Measurements from ENCODE around the gene ABCC6.

ABCC6 gene

GRCh38 chr16:16197966-16198365, 25.3 kb downstream of the ABCC6 start (continued):
- TF ChIP-seq, protein P1, sequence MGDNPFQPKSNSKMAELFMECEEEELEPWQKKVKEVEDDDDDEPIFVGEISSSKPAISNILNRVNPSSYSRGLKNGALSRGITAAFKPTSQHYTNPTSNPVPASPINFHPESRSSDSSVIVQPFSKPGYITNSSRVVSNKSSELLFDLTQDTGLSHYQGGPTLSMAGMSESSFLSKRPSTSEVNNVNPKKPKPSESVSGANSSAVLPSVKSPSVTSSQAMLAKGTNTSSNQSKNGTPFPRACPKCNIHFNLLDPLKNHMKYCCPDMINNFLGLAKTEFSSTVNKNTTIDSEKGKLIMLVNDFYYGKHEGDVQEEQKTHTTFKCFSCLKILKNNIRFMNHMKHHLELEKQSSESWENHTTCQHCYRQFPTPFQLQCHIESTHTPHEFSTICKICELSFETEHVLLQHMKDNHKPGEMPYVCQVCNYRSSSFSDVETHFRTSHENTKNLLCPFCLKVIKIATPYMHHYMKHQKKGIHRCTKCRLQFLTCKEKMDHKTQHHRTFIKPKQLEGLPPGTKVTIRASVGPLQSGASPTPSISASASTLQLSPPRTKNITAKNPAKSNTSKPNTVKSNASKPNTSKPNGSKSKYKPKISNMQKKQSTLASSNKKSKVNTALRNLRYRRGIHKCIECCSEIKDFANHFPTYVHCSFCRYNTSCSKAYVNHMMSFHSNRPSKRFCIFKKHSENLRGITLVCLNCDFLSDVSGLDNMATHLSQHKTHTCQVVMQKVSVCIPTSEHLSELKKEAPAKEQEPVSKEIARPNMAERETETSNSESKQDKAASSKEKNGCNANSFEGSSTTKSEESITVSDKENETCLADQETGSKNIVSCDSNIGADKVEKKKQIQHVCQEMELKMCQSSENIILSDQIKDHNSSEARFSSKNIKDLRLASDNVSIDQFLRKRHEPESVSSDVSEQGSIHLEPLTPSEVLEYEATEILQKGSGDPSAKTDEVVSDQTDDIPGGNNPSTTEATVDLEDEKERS (tag by site-specific recombination; IDR thresholded peaks at IDR 0.05), result no peak
- TF ChIP-seq, protein P2, sequence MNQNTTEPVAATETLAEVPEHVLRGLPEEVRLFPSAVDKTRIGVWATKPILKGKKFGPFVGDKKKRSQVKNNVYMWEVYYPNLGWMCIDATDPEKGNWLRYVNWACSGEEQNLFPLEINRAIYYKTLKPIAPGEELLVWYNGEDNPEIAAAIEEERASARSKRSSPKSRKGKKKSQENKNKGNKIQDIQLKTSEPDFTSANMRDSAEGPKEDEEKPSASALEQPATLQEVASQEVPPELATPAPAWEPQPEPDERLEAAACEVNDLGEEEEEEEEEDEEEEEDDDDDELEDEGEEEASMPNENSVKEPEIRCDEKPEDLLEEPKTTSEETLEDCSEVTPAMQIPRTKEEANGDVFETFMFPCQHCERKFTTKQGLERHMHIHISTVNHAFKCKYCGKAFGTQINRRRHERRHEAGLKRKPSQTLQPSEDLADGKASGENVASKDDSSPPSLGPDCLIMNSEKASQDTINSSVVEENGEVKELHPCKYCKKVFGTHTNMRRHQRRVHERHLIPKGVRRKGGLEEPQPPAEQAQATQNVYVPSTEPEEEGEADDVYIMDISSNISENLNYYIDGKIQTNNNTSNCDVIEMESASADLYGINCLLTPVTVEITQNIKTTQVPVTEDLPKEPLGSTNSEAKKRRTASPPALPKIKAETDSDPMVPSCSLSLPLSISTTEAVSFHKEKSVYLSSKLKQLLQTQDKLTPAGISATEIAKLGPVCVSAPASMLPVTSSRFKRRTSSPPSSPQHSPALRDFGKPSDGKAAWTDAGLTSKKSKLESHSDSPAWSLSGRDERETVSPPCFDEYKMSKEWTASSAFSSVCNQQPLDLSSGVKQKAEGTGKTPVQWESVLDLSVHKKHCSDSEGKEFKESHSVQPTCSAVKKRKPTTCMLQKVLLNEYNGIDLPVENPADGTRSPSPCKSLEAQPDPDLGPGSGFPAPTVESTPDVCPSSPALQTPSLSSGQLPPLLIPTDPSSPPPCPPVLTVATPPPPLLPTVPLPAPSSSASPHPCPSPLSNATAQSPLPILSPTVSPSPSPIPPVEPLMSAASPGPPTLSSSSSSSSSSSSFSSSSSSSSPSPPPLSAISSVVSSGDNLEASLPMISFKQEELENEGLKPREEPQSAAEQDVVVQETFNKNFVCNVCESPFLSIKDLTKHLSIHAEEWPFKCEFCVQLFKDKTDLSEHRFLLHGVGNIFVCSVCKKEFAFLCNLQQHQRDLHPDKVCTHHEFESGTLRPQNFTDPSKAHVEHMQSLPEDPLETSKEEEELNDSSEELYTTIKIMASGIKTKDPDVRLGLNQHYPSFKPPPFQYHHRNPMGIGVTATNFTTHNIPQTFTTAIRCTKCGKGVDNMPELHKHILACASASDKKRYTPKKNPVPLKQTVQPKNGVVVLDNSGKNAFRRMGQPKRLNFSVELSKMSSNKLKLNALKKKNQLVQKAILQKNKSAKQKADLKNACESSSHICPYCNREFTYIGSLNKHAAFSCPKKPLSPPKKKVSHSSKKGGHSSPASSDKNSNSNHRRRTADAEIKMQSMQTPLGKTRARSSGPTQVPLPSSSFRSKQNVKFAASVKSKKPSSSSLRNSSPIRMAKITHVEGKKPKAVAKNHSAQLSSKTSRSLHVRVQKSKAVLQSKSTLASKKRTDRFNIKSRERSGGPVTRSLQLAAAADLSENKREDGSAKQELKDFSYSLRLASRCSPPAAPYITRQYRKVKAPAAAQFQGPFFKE (tag by site-specific recombination; IDR thresholded peaks at IDR 0.05; ENCODE audit: borderline replicate concordance), result no peak
- no peak for TF ChIP-seq ZNF140 (tag by site-specific recombination; IDR thresholded peaks at IDR 0.05)

DNA sequence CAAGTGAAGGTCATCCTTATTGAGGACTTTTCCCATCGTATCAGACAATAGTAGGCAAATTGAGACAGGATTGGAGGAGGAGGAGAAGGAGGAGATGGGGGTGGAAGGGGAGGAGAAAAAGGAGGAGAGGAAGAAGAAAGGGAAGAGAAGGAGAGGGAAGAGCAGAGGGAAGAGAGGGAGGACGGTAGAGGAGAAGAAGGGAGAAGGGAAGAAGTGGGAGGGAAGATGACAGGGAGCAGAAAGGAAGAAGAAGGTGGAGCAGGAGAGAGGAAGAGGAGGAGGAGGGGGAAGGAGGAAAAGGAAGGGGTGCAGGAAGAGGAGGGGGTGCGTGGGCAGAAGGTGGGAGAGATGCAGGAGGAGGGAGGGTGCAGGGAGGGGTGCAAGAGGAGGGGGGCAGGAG, 26.0 kb downstream of the ABCC6 start:
- ChIA-PET CTCF (no interaction called here), POLR2A (no interaction called here)
- no peak overlapping the region for H3K27ac ChIP-seq (ENCODE audit: extremely low read depth, low read depth, low read length)

DNA sequence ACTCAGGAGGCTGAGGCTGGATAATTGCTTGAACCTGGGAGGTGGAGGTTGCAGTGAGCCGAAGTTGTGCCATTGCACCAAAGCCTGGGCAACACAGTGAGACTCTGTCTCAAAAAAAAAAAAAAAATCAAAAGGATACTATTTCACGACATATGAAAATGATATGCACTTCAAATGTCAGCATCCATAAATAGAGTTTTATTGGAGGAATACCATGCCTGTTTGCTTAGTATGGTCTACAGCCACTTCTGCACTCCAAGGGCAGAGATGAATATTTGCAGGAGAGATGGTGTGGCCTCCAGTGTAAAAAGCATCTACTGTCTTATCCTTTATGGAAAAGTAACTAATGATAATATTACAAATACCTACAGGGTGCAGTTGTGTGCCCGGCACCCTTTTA, 27.2 kb downstream of the ABCC6 start:
- POLR2A ChIA-PET, result no interaction called here
- TF ChIP-seq EGR2 (tag by site-specific recombination; IDR thresholded peaks at IDR 0.05; ENCODE audit: low read depth) (no peak), ZNF629 (tag by site-specific recombination; IDR thresholded peaks at IDR 0.05) (no peak), GFI1B (tag by site-specific recombination; IDR thresholded peaks at IDR 0.05) (no peak), SALL2 (tag by site-specific recombination; IDR thresholded peaks at IDR 0.05; ENCODE audit: borderline replicate concordance) (no peak), ZNF626 (tag by site-specific recombination; IDR thresholded peaks at IDR 0.05) (no peak), ZNF37A (tag by site-specific recombination; IDR thresholded peaks at IDR 0.05) (no peak), ZNF140 (tag by site-specific recombination; IDR thresholded peaks at IDR 0.05) (no peak), ZNF133 (tag by site-specific recombination; IDR thresholded peaks at IDR 0.05) (no peak), ZNF335 (tag by site-specific recombination; conservative IDR thresholded peaks at IDR 0.05) (no peak)
- TF ChIP-seq, protein P3, sequence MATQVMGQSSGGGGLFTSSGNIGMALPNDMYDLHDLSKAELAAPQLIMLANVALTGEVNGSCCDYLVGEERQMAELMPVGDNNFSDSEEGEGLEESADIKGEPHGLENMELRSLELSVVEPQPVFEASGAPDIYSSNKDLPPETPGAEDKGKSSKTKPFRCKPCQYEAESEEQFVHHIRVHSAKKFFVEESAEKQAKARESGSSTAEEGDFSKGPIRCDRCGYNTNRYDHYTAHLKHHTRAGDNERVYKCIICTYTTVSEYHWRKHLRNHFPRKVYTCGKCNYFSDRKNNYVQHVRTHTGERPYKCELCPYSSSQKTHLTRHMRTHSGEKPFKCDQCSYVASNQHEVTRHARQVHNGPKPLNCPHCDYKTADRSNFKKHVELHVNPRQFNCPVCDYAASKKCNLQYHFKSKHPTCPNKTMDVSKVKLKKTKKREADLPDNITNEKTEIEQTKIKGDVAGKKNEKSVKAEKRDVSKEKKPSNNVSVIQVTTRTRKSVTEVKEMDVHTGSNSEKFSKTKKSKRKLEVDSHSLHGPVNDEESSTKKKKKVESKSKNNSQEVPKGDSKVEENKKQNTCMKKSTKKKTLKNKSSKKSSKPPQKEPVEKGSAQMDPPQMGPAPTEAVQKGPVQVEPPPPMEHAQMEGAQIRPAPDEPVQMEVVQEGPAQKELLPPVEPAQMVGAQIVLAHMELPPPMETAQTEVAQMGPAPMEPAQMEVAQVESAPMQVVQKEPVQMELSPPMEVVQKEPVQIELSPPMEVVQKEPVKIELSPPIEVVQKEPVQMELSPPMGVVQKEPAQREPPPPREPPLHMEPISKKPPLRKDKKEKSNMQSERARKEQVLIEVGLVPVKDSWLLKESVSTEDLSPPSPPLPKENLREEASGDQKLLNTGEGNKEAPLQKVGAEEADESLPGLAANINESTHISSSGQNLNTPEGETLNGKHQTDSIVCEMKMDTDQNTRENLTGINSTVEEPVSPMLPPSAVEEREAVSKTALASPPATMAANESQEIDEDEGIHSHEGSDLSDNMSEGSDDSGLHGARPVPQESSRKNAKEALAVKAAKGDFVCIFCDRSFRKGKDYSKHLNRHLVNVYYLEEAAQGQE (tag by site-specific recombination; IDR thresholded peaks at IDR 0.05), result no peak
- TF ChIP-seq, protein P4, sequence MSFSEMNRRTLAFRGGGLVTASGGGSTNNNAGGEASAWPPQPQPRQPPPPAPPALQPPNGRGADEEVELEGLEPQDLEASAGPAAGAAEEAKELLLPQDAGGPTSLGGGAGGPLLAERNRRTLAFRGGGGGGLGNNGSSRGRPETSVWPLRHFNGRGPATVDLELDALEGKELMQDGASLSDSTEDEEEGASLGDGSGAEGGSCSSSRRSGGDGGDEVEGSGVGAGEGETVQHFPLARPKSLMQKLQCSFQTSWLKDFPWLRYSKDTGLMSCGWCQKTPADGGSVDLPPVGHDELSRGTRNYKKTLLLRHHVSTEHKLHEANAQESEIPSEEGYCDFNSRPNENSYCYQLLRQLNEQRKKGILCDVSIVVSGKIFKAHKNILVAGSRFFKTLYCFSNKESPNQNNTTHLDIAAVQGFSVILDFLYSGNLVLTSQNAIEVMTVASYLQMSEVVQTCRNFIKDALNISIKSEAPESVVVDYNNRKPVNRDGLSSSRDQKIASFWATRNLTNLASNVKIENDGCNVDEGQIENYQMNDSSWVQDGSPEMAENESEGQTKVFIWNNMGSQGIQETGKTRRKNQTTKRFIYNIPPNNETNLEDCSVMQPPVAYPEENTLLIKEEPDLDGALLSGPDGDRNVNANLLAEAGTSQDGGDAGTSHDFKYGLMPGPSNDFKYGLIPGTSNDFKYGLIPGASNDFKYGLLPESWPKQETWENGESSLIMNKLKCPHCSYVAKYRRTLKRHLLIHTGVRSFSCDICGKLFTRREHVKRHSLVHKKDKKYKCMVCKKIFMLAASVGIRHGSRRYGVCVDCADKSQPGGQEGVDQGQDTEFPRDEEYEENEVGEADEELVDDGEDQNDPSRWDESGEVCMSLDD (tag by site-specific recombination; IDR thresholded peaks at IDR 0.05), result no peak
- TF ChIP-seq, protein P5, sequence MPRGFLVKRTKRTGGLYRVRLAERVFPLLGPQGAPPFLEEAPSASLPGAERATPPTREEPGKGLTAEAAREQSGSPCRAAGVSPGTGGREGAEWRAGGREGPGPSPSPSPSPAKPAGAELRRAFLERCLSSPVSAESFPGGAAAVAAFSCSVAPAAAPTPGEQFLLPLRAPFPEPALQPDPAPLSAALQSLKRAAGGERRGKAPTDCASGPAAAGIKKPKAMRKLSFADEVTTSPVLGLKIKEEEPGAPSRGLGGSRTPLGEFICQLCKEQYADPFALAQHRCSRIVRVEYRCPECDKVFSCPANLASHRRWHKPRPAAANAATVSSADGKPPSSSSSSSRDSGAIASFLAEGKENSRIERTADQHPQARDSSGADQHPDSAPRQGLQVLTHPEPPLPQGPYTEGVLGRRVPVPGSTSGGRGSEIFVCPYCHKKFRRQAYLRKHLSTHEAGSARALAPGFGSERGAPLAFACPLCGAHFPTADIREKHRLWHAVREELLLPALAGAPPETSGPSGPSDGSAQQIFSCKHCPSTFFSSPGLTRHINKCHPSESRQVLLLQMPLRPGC (tag by site-specific recombination; IDR thresholded peaks at IDR 0.05), result no peak

More for the DNA sequence above, 26.0 kb downstream of the ABCC6 start:
- Histone ChIP-seq H3K9me3 (ENCODE audit: control insufficient read depth, insufficient read depth, low read depth, low read length) (no peaks in the 10 kb centered on the region), H3K36me3 (ENCODE audit: control insufficient read depth in 2 of 2, insufficient read depth in 1 of 2, low read length in 2 of 2) (no peaks in the 10 kb centered on the region), H3K4me3 (ENCODE audit: low read depth, low read length) (no peak overlapping the region), H3K4me1 (ENCODE audit: control insufficient read depth, insufficient read depth, low read length) (no peaks in the 10 kb centered on the region)
- TF ChIP-seq ZNF366 (tag by site-specific recombination; conservative IDR thresholded peaks at IDR 0.05) (0 out of 2 replicates have a peak, but pooled peaks have one; percentile 27), ZNF157 (tag by site-specific recombination; IDR thresholded peaks at IDR 0.05) (no peak), EGR2 (tag by site-specific recombination; IDR thresholded peaks at IDR 0.05; ENCODE audit: low read depth) (peak; percentile 97), ZFHX2 (tag by site-specific recombination; conservative IDR thresholded peaks at IDR 0.05) (peak; percentile 88)

More for the DNA sequence above, 27.2 kb downstream of the ABCC6 start:
- H3K27ac ChIP-seq (ENCODE audit: extremely low read depth, low read depth, low read length), result no peak overlapping the region
- CTCF ChIA-PET, result interaction anchor here (0.6 to 0.7 kb wide), 2 partner anchors 378 to 787 kb away, joined by 3 read pairs; no protein-coding TSS in a partner anchor
- H3K9me3 ChIP-seq (ENCODE audit: control insufficient read depth, insufficient read depth, low read depth, low read length), result no peaks in the 10 kb centered on the region
- no peak overlapping the region for H3K4me3 ChIP-seq (ENCODE audit: low read depth, low read length)
- no peaks in the 10 kb centered on the region for H3K36me3 ChIP-seq (ENCODE audit: control insufficient read depth in 2 of 2, insufficient read depth in 1 of 2, low read length in 2 of 2)
- no peaks in the 10 kb centered on the region for H3K4me1 ChIP-seq (ENCODE audit: control insufficient read depth, insufficient read depth, low read length)
